PC-9 (cell line): ENCODE data around the gene KIAA0753.

ENCODE experiments used
- EZH2 ChIP-seq: fragments of 200-600 bp; sonication (generic); IDR thresholded peaks from 2 replicates; pipeline ENCODE4 v1.8.0; 2017; ENCODE audit warnings: antibody characterized with exemption, low read depth
- TF ChIP-seq, protein P1 (sequence below): fragments of 200-600 bp; sonication (generic); conservative IDR thresholded peaks from 2 replicates; pipeline ENCODE4 v1.6.1; 2017; ENCODE audit warnings: mixed run types, antibody characterized with exemption, mild to moderate bottlenecking, moderate library complexity

- TF ChIP-seq, protein P1, sequence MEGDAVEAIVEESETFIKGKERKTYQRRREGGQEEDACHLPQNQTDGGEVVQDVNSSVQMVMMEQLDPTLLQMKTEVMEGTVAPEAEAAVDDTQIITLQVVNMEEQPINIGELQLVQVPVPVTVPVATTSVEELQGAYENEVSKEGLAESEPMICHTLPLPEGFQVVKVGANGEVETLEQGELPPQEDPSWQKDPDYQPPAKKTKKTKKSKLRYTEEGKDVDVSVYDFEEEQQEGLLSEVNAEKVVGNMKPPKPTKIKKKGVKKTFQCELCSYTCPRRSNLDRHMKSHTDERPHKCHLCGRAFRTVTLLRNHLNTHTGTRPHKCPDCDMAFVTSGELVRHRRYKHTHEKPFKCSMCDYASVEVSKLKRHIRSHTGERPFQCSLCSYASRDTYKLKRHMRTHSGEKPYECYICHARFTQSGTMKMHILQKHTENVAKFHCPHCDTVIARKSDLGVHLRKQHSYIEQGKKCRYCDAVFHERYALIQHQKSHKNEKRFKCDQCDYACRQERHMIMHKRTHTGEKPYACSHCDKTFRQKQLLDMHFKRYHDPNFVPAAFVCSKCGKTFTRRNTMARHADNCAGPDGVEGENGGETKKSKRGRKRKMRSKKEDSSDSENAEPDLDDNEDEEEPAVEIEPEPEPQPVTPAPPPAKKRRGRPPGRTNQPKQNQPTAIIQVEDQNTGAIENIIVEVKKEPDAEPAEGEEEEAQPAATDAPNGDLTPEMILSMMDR = no peak
- no peak for TF ChIP-seq EZH2
These were observed 34.8 kb upstream of the KIAA0753 start for GRCh38 chr17:6675201-6675825.
